K562 (cell line): ENCODE results near the gene MARK2. TPM values are rescaled to one million over a fixed set of nuclear protein-coding genes. Genes with fewer than 3 reads are reported as not detected.

ENCODE experiments used
- BHLHE40 ChIP-seq: IDR thresholded peaks from 2 replicates; pipeline ENCODE4 v1.6.1; 2011; ENCODE audit warnings: low read length, improper control_type of control experiment
- GABPA ChIP-seq: fragments of 200-800 bp; sonication (Bioruptor generic); conservative IDR thresholded peaks from 2 replicates; pipeline ENCODE4 v1.6.1; 2016; ENCODE audit warnings: low read depth, missing genetic modification characterization, missing compliant biosample characterization
- JUNB ChIP-seq: fragments of 450-650 bp; formaldehyde crosslinking; conservative IDR thresholded peaks from 2 replicates; pipeline ENCODE4 v1.4.0; 2020; ENCODE audit warnings: mild to moderate bottlenecking
- MAFF ChIP-seq: IDR thresholded peaks from 2 replicates; pipeline ENCODE4 v1.6.1; 2012; ENCODE audit warnings: low read length, improper control_type of control experiment
- MTA3 ChIP-seq: fragments of 450-650 bp; formaldehyde crosslinking; IDR thresholded peaks from 2 replicates; pipeline ENCODE4 v1.6.1; 2017; ENCODE audit warnings: mild to moderate bottlenecking, borderline replicate concordance
- RAD51 ChIP-seq: fragments of 450-650 bp; IDR thresholded peaks from 2 replicates; pipeline ENCODE4 v1.7.1; 2016; ENCODE audit warnings: low read depth, mild to moderate bottlenecking, borderline replicate concordance
- SMAD2 ChIP-seq: fragments of 150-350 bp; IDR thresholded peaks from 2 replicates; pipeline ENCODE4 v1.6.1; 2014; ENCODE audit warnings: low read depth, mild to moderate bottlenecking, low read length
- SRSF3 ChIP-seq: fragments of 200-400 bp; formaldehyde crosslinking; IDR thresholded peaks from 2 replicates; pipeline ENCODE4 v1.6.1; 2016; ENCODE audit warnings: mild to moderate bottlenecking, low read length, moderate library complexity; ENCODE audit not compliant: insufficient read depth
- TEAD1 ChIP-seq, 2 experiments: fragments of 450-650 bp in 1 of 2; sonication (generic) in 1 of 2; formaldehyde crosslinking; IDR thresholded peaks; 2 replicates each; pipeline versions ENCODE4 v1.4.0 to v1.8.0; 2020 to 2022; ENCODE audit warnings: mild to moderate bottlenecking in 2 of 2, missing genetic modification reagents in 1 of 2
- ZFPM2 ChIP-seq: fragments of 250-450 bp; sonication (Bioruptor Pico); IDR thresholded peaks from 2 replicates; pipeline ENCODE4 v1.5.1; 2022; ENCODE audit warnings: mild to moderate bottlenecking
- ZNF134 ChIP-seq: fragments of 250-450 bp; sonication (Bioruptor Pico); conservative IDR thresholded peaks from 2 replicates; pipeline ENCODE4 v1.4.0; 2020
- polyA plus RNA-seq, 8 experiments: library from polyadenylated mRNA; depleted of rRNA in 4 of 8; stranded (reverse) in 5 of 8; unstranded in 3 of 8; fragments of >200 nt; fragmentation: Nextera tagmentation in 2 of 8; fragmentation: Illumina TruSeq in 1 of 8; extraction: Ambion mirVana in 2 of 8; extraction: Trizol in 1 of 8; gene quantifications; 2 replicates each; pipeline versions ENCODE4 v1.2.1 to v1.2.3, GENCODE V29; 2011 to 2014; ENCODE audit warnings: inconsistent platforms in 1 of 8, missing spikeins in 1 of 8
- total RNA-seq, 7 experiments: library from RNA; depleted of rRNA in 6 of 7; stranded (reverse); fragments of >200 nt in 6 of 7; fragmentation: Illumina TruSeq in 2 of 7; extraction: Trizol in 2 of 7; gene quantifications; 2 replicates each; pipeline versions ENCODE4 v1.2.1 to v1.2.3, GENCODE V29; 2011 to 2021; ENCODE audit warnings: low replicate concordance in 1 of 7
- TF ChIP-seq, protein P1 (sequence below): fragments of 250-450 bp; sonication (Bioruptor Pico); IDR thresholded peaks from 2 replicates; pipeline ENCODE4 v1.5.0; 2021
- TF ChIP-seq, protein P2 (sequence below): sonication (generic); formaldehyde crosslinking; IDR thresholded peaks from 2 replicates; pipeline ENCODE4 v1.8.0; 2022; ENCODE audit warnings: mild to moderate bottlenecking, missing genetic modification reagents, borderline replicate concordance
- TF ChIP-seq, protein P3 (sequence below): sonication (generic); formaldehyde crosslinking; IDR thresholded peaks from 2 replicates; pipeline ENCODE4 v1.8.0; 2022; ENCODE audit warnings: mild to moderate bottlenecking, missing genetic modification reagents
- TF ChIP-seq, protein P4 (sequence below): sonication (generic); formaldehyde crosslinking; IDR thresholded peaks from 2 replicates; pipeline ENCODE4 v1.5.0; 2020; ENCODE audit warnings: missing genetic modification reagents
- TF ChIP-seq, protein P5 (sequence below): fragments of 450-650 bp; conservative IDR thresholded peaks from 2 replicates; pipeline ENCODE4 v1.6.1; 2016; ENCODE audit warnings: missing genetic modification characterization, low read depth, mild to moderate bottlenecking, control low read depth, missing compliant biosample characterization
- TF ChIP-seq, protein P6 (sequence below): fragments of 450-650 bp; IDR thresholded peaks from 2 replicates; pipeline ENCODE4 v1.6.1; 2016; ENCODE audit warnings: mild to moderate bottlenecking

The MARK2 gene
- total and polyA plus RNA-seq, 9 of the 15 experiments (the other 6 are each of a cell fraction or from before 2014, with no cell fraction given), result 0.32 to 43.5 (median 15.1) TPM

DNA sequence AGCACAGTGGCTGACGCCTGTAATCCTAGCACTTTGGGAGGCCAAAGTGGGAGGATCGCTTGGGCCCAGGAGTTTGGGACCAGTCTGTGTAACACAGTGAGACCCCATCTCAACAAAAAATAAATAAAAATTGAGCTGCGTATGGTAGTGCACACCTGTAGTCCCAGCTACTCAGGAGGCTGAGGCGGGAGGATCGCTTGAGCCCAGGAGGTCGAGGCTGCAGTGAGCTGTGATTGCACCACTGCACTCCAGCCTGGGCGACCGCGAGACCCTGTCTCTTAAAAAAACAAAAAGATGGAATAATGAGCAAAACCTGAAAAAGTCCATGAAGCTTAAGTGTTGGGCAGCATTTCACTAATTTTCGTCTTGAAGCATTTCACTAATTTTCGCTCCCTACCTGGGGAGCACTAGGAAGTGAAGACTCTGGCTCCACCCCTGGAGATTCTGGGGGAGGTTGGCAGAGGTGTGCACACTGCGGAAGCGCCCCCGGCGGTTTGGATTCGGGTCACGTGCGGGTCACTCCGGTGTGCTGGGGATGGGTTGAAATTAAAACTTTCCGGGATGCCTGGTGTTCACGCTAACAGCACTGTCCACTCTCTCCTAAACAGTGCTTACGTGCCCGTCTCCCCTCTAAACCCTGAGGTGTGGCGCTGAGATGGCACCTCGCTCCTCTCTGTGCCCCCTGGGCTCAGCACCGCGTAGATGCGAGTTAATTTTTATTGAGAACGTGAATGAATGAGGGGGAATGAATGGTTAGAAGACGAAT is 99.0 kb downstream of the MARK2 start (continued):
- TF ChIP-seq, protein P1, sequence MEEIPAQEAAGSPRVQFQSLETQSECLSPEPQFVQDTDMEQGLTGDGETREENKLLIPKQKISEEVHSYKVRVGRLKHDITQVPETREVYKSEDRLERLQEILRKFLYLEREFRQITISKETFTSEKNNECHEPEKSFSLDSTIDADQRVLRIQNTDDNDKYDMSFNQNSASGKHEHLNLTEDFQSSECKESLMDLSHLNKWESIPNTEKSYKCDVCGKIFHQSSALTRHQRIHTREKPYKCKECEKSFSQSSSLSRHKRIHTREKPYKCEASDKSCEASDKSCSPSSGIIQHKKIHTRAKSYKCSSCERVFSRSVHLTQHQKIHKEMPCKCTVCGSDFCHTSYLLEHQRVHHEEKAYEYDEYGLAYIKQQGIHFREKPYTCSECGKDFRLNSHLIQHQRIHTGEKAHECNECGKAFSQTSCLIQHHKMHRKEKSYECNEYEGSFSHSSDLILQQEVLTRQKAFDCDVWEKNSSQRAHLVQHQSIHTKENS, result no peak
- TF ChIP-seq, protein P2, sequence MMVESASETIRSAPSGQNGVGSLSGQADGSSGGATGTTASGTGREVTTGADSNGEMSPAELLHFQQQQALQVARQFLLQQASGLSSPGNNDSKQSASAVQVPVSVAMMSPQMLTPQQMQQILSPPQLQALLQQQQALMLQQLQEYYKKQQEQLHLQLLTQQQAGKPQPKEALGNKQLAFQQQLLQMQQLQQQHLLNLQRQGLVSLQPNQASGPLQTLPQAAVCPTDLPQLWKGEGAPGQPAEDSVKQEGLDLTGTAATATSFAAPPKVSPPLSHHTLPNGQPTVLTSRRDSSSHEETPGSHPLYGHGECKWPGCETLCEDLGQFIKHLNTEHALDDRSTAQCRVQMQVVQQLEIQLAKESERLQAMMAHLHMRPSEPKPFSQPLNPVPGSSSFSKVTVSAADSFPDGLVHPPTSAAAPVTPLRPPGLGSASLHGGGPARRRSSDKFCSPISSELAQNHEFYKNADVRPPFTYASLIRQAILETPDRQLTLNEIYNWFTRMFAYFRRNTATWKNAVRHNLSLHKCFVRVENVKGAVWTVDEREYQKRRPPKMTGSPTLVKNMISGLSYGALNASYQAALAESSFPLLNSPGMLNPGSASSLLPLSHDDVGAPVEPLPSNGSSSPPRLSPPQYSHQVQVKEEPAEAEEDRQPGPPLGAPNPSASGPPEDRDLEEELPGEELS (CRISPR knock-in tag), result no peak
- TF ChIP-seq, protein P3, sequence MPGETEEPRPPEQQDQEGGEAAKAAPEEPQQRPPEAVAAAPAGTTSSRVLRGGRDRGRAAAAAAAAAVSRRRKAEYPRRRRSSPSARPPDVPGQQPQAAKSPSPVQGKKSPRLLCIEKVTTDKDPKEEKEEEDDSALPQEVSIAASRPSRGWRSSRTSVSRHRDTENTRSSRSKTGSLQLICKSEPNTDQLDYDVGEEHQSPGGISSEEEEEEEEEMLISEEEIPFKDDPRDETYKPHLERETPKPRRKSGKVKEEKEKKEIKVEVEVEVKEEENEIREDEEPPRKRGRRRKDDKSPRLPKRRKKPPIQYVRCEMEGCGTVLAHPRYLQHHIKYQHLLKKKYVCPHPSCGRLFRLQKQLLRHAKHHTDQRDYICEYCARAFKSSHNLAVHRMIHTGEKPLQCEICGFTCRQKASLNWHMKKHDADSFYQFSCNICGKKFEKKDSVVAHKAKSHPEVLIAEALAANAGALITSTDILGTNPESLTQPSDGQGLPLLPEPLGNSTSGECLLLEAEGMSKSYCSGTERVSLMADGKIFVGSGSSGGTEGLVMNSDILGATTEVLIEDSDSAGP (CRISPR knock-in tag), result no peak
- TF ChIP-seq BHLHE40, result peak; percentile 87
- no peak for TF ChIP-seq JUNB (CRISPR knock-in tag)
- TF ChIP-seq, protein P4, sequence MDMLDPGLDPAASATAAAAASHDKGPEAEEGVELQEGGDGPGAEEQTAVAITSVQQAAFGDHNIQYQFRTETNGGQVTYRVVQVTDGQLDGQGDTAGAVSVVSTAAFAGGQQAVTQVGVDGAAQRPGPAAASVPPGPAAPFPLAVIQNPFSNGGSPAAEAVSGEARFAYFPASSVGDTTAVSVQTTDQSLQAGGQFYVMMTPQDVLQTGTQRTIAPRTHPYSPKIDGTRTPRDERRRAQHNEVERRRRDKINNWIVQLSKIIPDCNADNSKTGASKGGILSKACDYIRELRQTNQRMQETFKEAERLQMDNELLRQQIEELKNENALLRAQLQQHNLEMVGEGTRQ, result peak; percentile 75
- no peak for TF ChIP-seq SRSF3
- no peak for TF ChIP-seq ZNF134 (CRISPR knock-in tag)
- no peak for TF ChIP-seq SMAD2
- peak; percentile 48; the same call in 1 of the 2 replicates for TF ChIP-seq GABPA
- TF ChIP-seq ZFPM2 (CRISPR knock-in tag), result no peak
- TF ChIP-seq MTA3, result 0 out of 2 replicates have a peak, but pooled peaks have one; percentile 34
- TF ChIP-seq, protein P5, sequence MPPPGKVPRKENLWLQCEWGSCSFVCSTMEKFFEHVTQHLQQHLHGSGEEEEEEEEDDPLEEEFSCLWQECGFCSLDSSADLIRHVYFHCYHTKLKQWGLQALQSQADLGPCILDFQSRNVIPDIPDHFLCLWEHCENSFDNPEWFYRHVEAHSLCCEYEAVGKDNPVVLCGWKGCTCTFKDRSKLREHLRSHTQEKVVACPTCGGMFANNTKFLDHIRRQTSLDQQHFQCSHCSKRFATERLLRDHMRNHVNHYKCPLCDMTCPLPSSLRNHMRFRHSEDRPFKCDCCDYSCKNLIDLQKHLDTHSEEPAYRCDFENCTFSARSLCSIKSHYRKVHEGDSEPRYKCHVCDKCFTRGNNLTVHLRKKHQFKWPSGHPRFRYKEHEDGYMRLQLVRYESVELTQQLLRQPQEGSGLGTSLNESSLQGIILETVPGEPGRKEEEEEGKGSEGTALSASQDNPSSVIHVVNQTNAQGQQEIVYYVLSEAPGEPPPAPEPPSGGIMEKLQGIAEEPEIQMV (tag), result no peak
- TF ChIP-seq, protein P6, sequence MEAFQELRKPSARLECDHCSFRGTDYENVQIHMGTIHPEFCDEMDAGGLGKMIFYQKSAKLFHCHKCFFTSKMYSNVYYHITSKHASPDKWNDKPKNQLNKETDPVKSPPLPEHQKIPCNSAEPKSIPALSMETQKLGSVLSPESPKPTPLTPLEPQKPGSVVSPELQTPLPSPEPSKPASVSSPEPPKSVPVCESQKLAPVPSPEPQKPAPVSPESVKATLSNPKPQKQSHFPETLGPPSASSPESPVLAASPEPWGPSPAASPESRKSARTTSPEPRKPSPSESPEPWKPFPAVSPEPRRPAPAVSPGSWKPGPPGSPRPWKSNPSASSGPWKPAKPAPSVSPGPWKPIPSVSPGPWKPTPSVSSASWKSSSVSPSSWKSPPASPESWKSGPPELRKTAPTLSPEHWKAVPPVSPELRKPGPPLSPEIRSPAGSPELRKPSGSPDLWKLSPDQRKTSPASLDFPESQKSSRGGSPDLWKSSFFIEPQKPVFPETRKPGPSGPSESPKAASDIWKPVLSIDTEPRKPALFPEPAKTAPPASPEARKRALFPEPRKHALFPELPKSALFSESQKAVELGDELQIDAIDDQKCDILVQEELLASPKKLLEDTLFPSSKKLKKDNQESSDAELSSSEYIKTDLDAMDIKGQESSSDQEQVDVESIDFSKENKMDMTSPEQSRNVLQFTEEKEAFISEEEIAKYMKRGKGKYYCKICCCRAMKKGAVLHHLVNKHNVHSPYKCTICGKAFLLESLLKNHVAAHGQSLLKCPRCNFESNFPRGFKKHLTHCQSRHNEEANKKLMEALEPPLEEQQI, result no peak
- TF ChIP-seq MAFF, result no peak
- TF ChIP-seq RAD51, result peak; percentile 55; the same call in 1 of the 2 replicates
- no peak for TF ChIP-seq TEAD1 (CRISPR knock-in tag; IDR thresholded peaks at IDR 0.05)
